ENCODE data around the gene MDC1.
"Not testable (repeated sequence)": the region's sequence is repeated elsewhere in the genome, so short reads cannot be mapped to it uniquely, and the experiment has no call there.

MDC1 gene

DNA sequence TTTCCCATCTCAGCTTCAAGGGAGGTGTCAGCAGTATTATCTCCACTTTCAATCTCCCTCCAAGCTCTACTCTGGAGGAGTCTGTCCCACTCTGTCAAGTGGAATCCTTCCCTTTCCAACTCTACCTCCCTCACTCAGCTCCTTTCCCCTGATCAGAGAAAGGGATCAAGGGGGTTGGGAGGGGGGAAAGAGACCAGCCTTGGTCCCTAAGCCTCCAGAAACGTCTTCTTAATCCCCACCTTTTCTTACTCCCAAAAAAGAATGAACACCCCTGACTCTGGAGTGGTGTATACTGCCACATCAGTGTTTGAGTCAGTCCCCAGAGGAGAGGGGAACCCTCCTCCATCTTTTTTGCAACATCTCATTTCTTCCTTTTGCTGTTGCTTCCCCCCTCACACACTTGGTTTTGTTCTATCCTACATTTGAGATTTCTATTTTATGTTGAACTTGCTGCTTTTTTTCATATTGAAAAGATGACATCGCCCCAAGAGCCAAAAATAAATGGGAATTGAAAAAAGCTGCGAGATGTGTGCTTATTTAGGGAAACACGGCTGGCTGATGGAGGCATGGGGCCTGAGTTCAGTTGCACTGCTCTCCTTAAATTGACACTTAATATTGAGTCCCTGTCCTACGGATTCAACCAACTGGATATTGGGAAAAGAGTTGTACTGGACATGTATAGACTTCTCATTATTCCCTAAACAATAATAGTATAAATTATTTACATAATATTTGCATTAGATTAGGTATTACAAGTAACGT lies 8.0 kb upstream of the MDC1 start:
- in situ Hi-C loops (cut with MboI; ENCODE audit: low sequenced_read_pairs), result no loop called here

DNA sequence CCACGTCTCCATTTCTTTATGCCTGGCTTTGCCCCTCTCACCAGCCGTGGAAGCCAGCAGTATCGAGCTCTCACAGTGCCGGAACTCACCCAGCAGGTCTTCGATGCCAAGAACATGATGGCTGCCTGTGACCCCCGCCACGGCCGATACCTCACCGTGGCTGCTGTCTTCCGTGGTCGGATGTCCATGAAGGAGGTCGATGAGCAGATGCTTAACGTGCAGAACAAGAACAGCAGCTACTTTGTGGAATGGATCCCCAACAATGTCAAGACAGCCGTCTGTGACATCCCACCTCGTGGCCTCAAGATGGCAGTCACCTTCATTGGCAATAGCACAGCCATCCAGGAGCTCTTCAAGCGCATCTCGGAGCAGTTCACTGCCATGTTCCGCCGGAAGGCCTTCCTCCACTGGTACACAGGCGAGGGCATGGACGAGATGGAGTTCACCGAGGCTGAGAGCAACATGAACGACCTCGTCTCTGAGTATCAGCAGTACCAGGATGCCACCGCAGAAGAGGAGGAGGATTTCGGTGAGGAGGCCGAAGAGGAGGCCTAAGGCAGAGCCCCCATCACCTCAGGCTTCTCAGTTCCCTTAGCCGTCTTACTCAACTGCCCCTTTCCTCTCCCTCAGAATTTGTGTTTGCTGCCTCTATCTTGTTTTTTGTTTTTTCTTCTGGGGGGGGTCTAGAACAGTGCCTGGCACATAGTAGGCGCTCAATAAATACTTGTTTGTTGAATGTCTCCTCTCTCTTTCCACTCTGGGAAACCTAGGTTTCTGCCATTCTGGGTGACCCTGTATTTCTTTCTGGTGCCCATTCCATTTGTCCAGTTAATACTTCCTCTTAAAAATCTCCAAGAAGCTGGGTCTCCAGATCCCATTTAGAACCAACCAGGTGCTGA lies 7.0 kb upstream of the MDC1 start:
- in situ Hi-C loops (cut with MboI; ENCODE audit: low sequenced_read_pairs), result not testable (repeated sequence)

GRCh38 chr6:30723159-30723842 lies 6.2 kb upstream of the MDC1 start:
- in situ Hi-C loops (cut with MboI; ENCODE audit: low sequenced_read_pairs), result not testable (repeated sequence)

DNA sequence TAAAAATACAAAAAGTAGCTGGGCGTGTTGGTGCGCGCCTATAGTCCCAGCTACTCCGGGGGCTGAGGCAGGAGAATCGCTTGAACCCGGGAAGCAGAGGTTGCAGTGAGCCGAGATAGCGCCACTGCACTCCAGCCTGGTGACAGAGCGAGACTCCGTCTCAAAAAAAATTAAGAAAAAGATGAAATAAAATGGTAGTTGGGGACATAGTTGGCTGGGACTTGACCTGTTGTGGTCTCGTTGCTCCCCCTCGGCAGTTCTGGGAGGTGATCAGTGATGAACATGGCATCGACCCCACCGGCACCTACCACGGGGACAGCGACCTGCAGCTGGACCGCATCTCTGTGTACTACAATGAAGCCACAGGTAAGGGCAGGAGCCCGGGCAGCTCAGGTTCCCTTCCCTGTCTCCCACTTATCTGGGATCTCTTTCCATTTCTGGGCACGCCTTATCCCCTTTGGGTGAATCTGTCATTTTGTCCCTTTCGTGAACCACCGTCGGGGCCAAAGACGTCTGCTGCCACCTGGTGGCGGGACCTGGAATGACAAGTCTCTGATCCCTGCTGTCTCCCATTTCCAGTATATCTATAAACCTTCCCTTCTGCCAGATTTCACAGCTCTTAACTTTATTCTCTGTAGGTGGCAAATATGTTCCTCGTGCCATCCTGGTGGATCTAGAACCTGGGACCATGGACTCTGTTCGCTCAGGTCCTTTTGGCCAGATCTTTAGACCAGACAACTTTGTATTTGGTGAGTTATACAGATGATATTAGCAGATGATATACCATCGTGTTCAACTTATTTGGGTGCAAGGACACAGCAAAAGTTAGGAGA lies 5.4 kb upstream of the MDC1 start:
- in situ Hi-C loops (cut with MboI; ENCODE audit: low sequenced_read_pairs), result no loop called here

- in situ Hi-C loops (cut with MboI; ENCODE audit: low sequenced_read_pairs), result not testable (repeated sequence)
These were observed 4.9 kb upstream of the MDC1 start for GRCh38 chr6:30722025-30722279.

DNA sequence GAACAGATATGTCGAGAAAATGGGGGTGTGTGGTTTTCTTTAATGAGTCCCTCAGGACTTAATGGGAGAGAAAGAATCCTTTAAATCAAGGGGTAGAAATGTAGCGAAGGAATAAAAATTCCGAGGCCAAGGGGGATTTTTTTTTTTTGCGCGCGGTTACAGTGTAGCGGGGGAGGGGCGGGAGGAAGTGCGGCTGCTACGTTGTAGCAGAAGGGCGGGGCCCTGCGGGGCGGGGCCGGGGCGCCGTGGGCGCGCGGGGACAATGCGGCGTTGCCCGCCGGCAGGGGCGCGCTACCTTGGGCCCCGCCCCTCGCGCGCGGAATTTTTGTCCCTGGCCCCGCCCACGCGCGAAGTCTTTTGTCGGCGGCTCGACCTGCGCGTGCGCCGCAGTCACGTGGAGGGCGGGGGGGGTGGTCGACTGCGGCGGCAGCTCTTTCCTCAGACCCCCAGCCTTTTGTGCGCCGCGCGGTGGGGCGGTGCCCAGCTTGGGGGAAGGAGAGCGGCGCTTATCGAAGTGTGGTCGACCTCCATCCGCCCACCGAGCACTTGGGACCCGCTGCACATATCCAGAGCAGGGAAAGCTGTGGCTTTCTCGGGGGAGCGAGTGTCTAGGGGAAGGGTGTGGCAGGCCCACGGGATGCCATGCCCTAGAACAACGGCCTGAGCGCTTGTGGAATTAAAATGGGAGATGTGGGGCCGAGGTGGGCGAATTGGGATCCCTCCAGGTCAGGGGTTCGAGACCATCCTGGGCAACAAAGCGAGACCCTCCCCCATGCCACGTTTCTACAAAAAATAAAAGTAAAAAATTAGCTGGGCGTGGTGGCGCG lies 4.3 kb upstream of the MDC1 start:
- in situ Hi-C loops (cut with MboI; ENCODE audit: low sequenced_read_pairs), result no loop called here

DNA sequence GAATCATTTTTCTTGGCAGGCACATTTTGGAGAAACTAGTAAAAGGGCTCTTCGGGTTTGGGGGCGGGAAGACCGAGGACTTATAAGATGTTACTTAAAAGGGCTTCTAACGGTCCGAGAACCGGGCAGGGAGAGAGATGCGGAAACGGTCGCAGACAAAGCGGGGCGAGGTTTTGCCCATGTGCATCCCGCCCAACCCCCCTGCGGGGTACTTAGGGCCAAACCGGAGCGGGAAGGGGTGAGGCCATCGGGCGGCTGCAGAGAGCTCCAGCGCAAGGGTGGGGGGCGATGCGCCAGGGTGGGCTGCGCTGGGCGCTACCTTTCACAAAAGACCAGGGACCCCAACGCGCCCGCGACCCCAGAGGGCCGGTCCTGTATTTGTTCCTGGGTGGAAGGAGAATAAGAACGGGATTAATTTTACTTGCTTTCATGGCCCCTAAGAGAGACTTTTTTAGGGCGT lies 3.7 kb upstream of the MDC1 start:
- in situ Hi-C loops (cut with MboI; ENCODE audit: low sequenced_read_pairs), result no loop called here

- in situ Hi-C loops (cut with MboI; ENCODE audit: low sequenced_read_pairs), result loop anchor here (5.0 kb wide), 1 partner anchor 38 kb away; no protein-coding TSS in a partner anchor
These were observed 3.0 kb upstream of the MDC1 start, which contains the start of gene TUBB for GRCh38 chr6:30719791-30720737. Gene TUBB (plus strand): TSS chr6:30720352. CDS start chr6:30720507, 155 bp downstream.

- in situ Hi-C loops (cut with MboI; ENCODE audit: low sequenced_read_pairs), result loop anchor here (5.0 kb wide), 1 partner anchor 37 kb away; no protein-coding TSS in a partner anchor
These were observed 2.3 kb upstream of the MDC1 start for GRCh38 chr6:30719356-30719755.

GRCh38 chr6:30717845-30718720 lies 1.0 kb upstream of the MDC1 start:
- in situ Hi-C loops (cut with MboI; ENCODE audit: low sequenced_read_pairs), result loop anchor here (5.0 kb wide), 1 partner anchor 36 kb away; no protein-coding TSS in a partner anchor

DNA sequence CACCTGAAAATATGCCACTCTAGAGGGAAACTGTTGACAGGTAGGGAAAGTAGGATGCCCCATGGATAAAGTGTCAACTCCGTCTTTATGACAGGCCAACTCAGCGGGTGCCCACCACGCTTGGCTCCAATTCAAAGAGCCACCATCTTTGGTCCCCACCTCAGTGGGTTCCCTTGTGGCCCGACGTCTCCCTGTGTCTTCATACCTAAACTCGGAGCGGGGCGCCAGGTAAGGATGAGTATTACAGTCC lies 277 bp downstream of the MDC1 start:
- in situ Hi-C loops (cut with MboI; ENCODE audit: low sequenced_read_pairs), result loop anchor here (5.0 kb wide), 1 partner anchor 35 kb away; no protein-coding TSS in a partner anchor

GRCh38 chr6:30714263-30714662 lies 2.8 kb downstream of the MDC1 start:
- in situ Hi-C loops (cut with MboI; ENCODE audit: low sequenced_read_pairs), result no loop called here

- in situ Hi-C loops (cut with MboI; ENCODE audit: low sequenced_read_pairs), result no loop called here
These were observed 4.6 kb downstream of the MDC1 start for GRCh38 chr6:30712441-30712945.

DNA sequence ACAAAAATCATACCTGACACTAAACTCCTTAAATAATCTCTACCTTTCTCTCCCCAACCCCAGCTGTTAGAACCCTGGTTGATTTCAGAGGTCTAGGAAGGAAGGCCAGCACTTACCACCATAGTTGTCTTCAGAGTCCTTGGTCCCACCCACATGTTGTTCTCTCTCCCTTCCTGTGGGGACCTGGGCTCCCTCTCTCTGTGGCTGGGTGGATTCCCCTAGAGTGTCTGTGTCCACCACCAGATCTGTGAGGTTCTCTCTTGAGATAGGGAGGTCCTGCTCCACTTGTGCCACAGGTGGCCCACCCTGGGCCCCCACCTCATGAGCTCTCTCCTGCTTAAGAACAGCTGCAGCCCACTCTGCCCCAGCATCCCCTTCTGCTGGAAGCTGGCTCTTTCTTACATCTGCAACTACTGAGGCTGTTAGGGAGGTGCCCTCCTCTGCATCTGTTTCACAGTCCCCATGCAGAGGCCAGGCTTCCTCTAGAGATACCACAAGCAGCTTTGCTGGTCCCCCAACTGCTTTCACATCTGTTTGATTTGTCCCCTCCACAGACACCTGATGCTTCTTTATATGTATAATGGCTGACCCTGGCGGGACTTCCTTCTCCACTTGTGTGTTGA lies 5.2 kb downstream of the MDC1 start:
- in situ Hi-C loops (cut with MboI; ENCODE audit: low sequenced_read_pairs), result no loop called here

GRCh38 chr6:30709101-30709868 lies 7.8 kb downstream of the MDC1 start:
- in situ Hi-C loops (cut with MboI; ENCODE audit: low sequenced_read_pairs), result no loop called here

DNA sequence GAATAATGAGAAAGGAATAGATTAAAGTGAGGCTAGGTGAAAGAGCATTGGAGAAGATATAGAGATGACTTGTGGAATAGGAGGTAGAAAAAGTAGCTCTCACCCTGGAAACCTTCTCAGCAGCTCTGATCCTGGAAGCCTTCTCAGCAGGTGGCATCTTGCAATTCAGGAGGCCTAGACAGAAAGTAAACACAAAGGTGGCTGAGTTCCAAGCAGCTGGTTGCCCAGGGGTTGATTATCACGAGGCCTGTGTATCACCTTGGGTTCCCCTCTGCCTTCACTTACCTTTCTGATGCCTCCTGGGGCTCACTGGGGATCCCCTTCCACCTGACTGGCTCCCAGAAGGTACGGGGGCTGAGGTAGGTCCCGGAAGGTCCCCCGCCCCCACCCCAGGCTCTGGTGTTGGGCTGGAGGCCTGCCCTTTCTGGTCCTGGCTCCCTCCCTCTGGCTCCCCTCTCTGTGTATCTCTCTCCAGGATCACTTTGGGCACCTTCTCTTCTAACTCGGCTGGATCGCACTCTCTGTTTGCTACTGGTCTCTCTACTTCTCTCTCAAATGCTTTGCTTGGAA lies 9.7 kb downstream of the MDC1 start:
- in situ Hi-C loops (cut with MboI; ENCODE audit: low sequenced_read_pairs), result no loop called here
